Lower leg skin (tissue), 3 donors: ENCODE measurements around the gene ADAMTS17.

Source experiments
- CTCF ChIP-seq, 3 donors: fragments of 450-650 bp; IDR thresholded peaks; one replicate each; pipeline ENCODE4 v1.5.1; 2016; ENCODE audit warnings: antibody characterized with exemption in 3 of 3, mild to moderate bottlenecking in 3 of 3, moderate library complexity in 2 of 3
- POLR2A ChIP-seq, 2 donors: fragments of 450-650 bp; IDR thresholded peaks; one replicate each; pipeline ENCODE4 v1.6.1; 2016 to 2017; ENCODE audit warnings: antibody characterized with exemption in 2 of 2, mild to moderate bottlenecking in 1 of 2, moderate library complexity in 1 of 2

DNA sequence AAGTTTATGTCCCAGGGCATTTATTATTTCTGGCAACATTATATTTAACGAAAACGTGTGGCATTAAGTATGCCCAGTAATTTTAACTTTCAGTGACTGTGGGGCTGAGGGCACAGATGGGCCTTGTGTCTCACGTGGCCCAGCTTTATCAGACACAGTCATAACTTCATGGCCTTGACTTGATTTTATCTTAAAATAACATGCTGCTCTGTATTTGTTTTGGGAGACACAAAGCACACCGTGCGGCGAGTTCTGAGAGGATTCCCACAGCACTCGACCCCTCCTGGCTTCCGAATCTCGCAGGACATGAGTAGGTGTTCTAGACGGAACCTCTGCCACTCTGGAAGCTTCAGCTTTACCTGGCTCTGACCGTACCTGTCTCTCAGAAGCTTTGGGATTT, 180.8 kb downstream of the ADAMTS17 start:
- TF ChIP-seq CTCF (IDR thresholded peaks at IDR 0.05) (no peak), POLR2A (IDR thresholded peaks at IDR 0.05) (no peak)
